ENCODE measurements around the gene FKBP6.

GRCh38 chr7:73328696-73329095 is 735 bp downstream of the FKBP6 start:
- TF ChIP-seq, protein P1, sequence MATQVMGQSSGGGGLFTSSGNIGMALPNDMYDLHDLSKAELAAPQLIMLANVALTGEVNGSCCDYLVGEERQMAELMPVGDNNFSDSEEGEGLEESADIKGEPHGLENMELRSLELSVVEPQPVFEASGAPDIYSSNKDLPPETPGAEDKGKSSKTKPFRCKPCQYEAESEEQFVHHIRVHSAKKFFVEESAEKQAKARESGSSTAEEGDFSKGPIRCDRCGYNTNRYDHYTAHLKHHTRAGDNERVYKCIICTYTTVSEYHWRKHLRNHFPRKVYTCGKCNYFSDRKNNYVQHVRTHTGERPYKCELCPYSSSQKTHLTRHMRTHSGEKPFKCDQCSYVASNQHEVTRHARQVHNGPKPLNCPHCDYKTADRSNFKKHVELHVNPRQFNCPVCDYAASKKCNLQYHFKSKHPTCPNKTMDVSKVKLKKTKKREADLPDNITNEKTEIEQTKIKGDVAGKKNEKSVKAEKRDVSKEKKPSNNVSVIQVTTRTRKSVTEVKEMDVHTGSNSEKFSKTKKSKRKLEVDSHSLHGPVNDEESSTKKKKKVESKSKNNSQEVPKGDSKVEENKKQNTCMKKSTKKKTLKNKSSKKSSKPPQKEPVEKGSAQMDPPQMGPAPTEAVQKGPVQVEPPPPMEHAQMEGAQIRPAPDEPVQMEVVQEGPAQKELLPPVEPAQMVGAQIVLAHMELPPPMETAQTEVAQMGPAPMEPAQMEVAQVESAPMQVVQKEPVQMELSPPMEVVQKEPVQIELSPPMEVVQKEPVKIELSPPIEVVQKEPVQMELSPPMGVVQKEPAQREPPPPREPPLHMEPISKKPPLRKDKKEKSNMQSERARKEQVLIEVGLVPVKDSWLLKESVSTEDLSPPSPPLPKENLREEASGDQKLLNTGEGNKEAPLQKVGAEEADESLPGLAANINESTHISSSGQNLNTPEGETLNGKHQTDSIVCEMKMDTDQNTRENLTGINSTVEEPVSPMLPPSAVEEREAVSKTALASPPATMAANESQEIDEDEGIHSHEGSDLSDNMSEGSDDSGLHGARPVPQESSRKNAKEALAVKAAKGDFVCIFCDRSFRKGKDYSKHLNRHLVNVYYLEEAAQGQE (IDR thresholded peaks at IDR 0.05; ENCODE audit: insufficient read depth in 1 of 2, low read depth in 2 of 2, low read length in 2 of 2): no peak
- TF ChIP-seq TAF1 (IDR thresholded peaks at IDR 0.05; ENCODE audit: borderline replicate concordance, insufficient read depth, low read length) (no peak), POLR2AphosphoS5 (IDR thresholded peaks at IDR 0.05; ENCODE audit: low read depth, low read length) (no peak), SIN3A (IDR thresholded peaks at IDR 0.05; ENCODE audit: borderline replicate concordance, insufficient read depth, low read length) (no peak), FOXP2 (optimal IDR thresholded peaks at IDR 0.05; ENCODE audit: borderline replicate concordance, extremely low read depth, extremely low read length, insufficient read depth) (no peak)
